ENCODE results near the gene RIMKLA.
A peak's percentile ranks its signal among the peaks of the same experiment; 100 is the strongest.

RIMKLA gene

GRCh38 chr1:42427240-42427639 lies 46.6 kb downstream of the RIMKLA start:
- no peak for DNase-seq (ENCODE audit: low spot score in 2 of 2)
- in situ Hi-C loops (cut with MboI; ENCODE audit: low sequenced_read_pairs) = no loop called here
- no peaks in the 10 kb centered on the region; the same call in 1 of the 2 replicates for H3K4me1 ChIP-seq

GRCh38 chr1:42429603-42430002 lies 49.0 kb downstream of the RIMKLA start:
- Histone ChIP-seq H3K36me3 (replicated peaks) (no peaks in the 10 kb centered on the region), H3K27me3 (ENCODE audit: low read depth) (no peaks in the 10 kb centered on the region), H3K4me3 (no peak overlapping the region), H3K9me3 (no peaks in the 10 kb centered on the region), H3K4me1 (no peaks in the 10 kb centered on the region)
- no peak for DNase-seq (ENCODE audit: low spot score in 2 of 2)
- in situ Hi-C loops (cut with MboI; ENCODE audit: low sequenced_read_pairs) = no loop called here

More at GRCh38 chr1:42427240-42427639, 46.6 kb downstream of the RIMKLA start:
- no peaks in the 10 kb centered on the region for H3K27me3 ChIP-seq (ENCODE audit: low read depth)
- no peaks in the 10 kb centered on the region for H3K9me3 ChIP-seq
- no peak overlapping the region for H3K4me3 ChIP-seq
- H3K36me3 ChIP-seq (replicated peaks) = no peaks in the 10 kb centered on the region

DNA sequence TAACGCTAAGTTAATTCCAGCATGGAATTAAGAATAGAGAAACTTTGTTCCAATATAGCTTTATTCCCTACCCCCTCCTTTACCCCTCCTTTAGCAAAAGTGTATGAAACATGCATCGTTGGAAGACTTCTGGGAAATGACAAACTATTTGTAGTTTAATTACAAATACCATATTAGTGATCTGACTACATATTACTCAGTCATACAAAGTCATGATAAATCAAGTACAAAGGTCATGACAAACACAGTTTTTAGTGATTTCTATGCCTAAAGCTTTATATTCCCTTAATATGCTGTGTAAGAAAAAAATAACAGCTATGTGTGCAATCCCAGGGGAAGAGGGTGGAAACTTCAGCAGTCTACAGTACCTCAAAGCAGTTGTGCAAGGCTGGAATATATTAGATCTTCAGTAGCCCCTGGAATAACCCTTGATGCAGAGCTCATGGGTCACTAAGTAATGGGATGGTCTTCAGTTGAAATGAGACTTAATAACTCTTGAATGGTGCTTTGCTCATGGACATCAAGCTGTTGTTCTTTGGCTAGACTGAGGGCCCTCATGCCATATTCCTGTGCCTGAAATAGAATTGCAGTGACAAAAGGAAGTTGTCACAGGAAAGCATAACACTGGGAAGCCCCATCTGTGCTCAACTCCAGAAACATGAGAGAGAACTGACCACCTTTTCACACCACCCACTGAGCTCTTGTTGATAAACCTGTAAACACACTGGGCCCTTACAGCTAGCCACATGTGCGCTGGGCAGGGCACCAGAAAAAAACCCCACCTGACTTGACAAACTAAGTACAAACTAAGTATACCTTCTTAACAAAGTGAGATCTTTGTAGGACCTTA lies 49.9 kb downstream of the RIMKLA start:
- in situ Hi-C loops (cut with MboI; ENCODE audit: low sequenced_read_pairs) = no loop called here

DNA sequence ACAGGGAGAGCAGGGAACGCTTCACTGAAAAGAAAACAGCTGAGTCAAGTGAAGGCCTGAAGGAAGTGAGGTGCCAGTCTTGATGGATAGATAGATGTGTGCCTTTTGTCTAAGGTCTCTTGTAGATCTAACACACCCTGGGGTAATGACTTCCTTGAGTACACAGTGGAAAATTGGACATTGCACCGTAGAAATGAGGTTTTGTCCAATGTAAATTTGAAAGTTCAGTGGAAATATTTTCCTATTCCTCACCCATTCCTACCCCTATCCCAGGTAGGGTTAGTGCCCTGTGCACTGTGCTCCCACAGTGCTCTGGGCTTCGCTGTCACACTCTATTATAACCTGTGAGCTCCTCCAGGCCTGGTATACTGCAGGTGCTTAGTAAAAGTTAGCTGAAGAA lies 50.9 kb downstream of the RIMKLA start:
- Histone ChIP-seq H3K27me3 (ENCODE audit: low read depth) (0 out of 2 replicates have a peak, but pooled peaks cover 3% of the 10 kb centered on the region), H3K4me1 (no peaks in the 10 kb centered on the region), H3K4me3 (no peak overlapping the region), H3K9me3 (no peaks in the 10 kb centered on the region), H3K36me3 (replicated peaks) (no peaks in the 10 kb centered on the region)
- no peak for DNase-seq (ENCODE audit: low spot score in 2 of 2)
- in situ Hi-C loops (cut with MboI; ENCODE audit: low sequenced_read_pairs) = no loop called here

More for the DNA sequence above, 49.9 kb downstream of the RIMKLA start:
- H3K9me3 ChIP-seq = no peaks in the 10 kb centered on the region
- no peaks in the 10 kb centered on the region for H3K36me3 ChIP-seq (replicated peaks)
- no peak for DNase-seq (ENCODE audit: low spot score in 2 of 2)
- H3K4me1 ChIP-seq = no peaks in the 10 kb centered on the region
- H3K27me3 ChIP-seq (ENCODE audit: low read depth) = no peaks in the 10 kb centered on the region
- no peak overlapping the region for H3K4me3 ChIP-seq

DNA sequence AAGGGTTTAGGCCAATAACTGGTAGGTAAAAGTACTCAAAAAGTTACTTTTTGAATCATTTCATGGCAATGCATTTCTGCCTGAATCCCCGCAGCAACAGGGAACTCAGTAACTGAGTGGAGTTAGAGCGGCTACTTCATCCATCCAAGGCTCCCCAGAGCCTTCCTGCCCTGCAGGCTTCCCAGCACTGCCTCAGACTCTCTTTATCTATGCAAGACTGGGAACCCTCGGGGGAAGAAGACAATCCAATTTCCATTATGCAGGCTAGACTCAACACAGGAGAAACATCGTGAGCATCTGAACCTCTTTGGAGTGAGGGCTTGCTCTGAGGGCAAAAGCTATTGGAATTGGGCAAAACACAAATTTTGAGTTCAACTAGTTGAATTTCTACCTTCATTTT lies 52.1 kb downstream of the RIMKLA start:
- H3K27me3 ChIP-seq (ENCODE audit: low read depth) = 0 out of 2 replicates have a peak, but pooled peaks cover 3% of the 10 kb centered on the region
- no peak for DNase-seq (ENCODE audit: low spot score in 2 of 2)
- H3K4me3 ChIP-seq = no peak overlapping the region
- no peaks in the 10 kb centered on the region for H3K9me3 ChIP-seq
- no peaks in the 10 kb centered on the region for H3K4me1 ChIP-seq
- in situ Hi-C loops (cut with MboI; ENCODE audit: low sequenced_read_pairs) = no loop called here
- no peaks in the 10 kb centered on the region for H3K36me3 ChIP-seq (replicated peaks)

DNA sequence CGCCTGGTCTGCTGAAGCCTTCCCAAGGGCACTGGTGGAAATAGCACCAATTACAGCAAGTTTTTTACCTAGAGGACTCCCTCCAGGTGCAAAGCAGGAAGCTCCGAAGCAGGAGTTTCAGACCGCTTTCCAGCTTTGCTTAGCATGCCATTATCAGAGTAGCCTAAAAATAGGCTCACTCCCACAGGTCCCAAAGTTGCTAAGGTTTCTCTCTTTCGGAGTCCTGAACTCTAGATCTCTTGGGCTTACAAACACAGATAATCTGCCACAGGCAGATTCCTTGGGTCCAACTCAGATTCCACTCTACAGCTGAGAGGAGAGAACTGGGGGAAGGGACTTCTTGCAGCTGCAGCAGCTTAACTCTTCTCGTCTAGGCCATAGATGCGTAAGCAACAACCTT lies 52.8 kb downstream of the RIMKLA start:
- in situ Hi-C loops (cut with MboI; ENCODE audit: low sequenced_read_pairs) = no loop called here
- Histone ChIP-seq H3K36me3 (replicated peaks) (no peaks in the 10 kb centered on the region), H3K27me3 (ENCODE audit: low read depth) (0 out of 2 replicates have a peak, but pooled peaks cover 3% of the 10 kb centered on the region), H3K4me1 (no peaks in the 10 kb centered on the region), H3K4me3 (no peak overlapping the region), H3K9me3 (no peaks in the 10 kb centered on the region)
- DNase-seq (ENCODE audit: low spot score in 2 of 2) = no peak

DNA sequence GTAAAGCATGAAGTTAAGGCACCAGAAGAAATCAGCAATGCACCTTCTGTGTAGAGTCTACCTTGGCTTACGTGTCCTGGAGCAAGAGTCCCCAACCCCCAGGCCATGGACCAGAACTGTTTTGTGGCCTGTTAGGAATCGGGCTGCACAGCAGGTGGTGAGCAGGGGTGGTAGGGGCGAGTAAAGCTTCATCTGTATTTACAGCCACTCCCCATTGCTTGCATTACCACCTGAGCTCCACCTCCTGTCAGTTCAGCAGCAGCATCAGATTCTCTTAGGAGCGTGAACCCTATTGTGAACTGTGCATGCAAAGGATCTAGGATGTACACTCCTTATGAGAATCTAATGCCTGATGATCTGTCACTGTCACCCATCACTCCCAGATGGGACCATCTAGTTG lies 53.7 kb downstream of the RIMKLA start:
- DNase-seq (ENCODE audit: low spot score in 2 of 2) = no peak
- Histone ChIP-seq H3K9me3 (no peaks in the 10 kb centered on the region), H3K27me3 (ENCODE audit: low read depth) (0 out of 2 replicates have a peak, but pooled peaks cover 3% of the 10 kb centered on the region), H3K4me3 (no peak overlapping the region), H3K4me1 (no peaks in the 10 kb centered on the region), H3K36me3 (replicated peaks) (no peaks in the 10 kb centered on the region)
- in situ Hi-C loops (cut with MboI; ENCODE audit: low sequenced_read_pairs) = no loop called here

DNA sequence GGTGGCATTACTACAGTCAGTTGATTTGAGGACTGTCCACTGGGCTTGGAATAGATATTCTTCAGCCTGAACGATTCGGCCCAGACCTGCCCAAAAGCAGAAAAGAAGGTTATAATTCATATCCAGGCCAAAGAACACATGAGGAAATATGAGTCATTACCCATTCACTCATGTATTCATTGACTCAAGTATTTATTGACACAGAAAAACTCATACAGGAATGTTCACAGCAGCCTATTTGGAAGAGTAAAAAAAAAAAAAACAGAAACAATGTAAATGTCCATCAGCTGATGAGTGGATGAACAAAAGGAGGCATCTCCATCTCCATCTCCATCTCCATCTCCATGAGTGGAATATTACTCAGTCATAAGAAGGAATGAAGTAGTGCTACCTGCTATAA lies 59.3 kb downstream of the RIMKLA start:
- H3K36me3 ChIP-seq (replicated peaks) = no peaks in the 10 kb centered on the region
- in situ Hi-C loops (cut with MboI; ENCODE audit: low sequenced_read_pairs) = no loop called here
- H3K27me3 ChIP-seq (ENCODE audit: low read depth) = 0 out of 2 replicates have a peak, but pooled peaks cover 3% of the 10 kb centered on the region
- DNase-seq (ENCODE audit: low spot score in 2 of 2) = no peak
- H3K9me3 ChIP-seq = no peaks in the 10 kb centered on the region
- no peaks in the 10 kb centered on the region for H3K4me1 ChIP-seq
- no peak overlapping the region for H3K4me3 ChIP-seq

GRCh38 chr1:42442662-42443061 lies 62.1 kb downstream of the RIMKLA start:
- no peak for DNase-seq (ENCODE audit: low spot score in 2 of 2)
- in situ Hi-C loops (cut with MboI; ENCODE audit: low sequenced_read_pairs) = no loop called here
- Histone ChIP-seq H3K4me1 (no peaks in the 10 kb centered on the region), H3K36me3 (replicated peaks) (no peaks in the 10 kb centered on the region), H3K9me3 (no peaks in the 10 kb centered on the region), H3K4me3 (no peak overlapping the region), H3K27me3 (ENCODE audit: low read depth) (peaks cover 2% of the 10 kb centered on the region; the same call in 1 of the 2 replicates)

- Histone ChIP-seq H3K4me1 (peaks cover 8% of the 10 kb centered on the region; the same call in 1 of the 2 replicates), H3K9me3 (no peaks in the 10 kb centered on the region), H3K4me3 (no peak overlapping the region), H3K27me3 (ENCODE audit: low read depth) (peaks cover 17% of the 10 kb centered on the region), H3K36me3 (replicated peaks) (no peaks in the 10 kb centered on the region)
- in situ Hi-C loops (cut with MboI; ENCODE audit: low sequenced_read_pairs) = no loop called here
- DNase-seq (ENCODE audit: low spot score in 2 of 2) = no peak
Measured at GRCh38 chr1:42449256-42449655, 68.7 kb downstream of the RIMKLA start.

DNA sequence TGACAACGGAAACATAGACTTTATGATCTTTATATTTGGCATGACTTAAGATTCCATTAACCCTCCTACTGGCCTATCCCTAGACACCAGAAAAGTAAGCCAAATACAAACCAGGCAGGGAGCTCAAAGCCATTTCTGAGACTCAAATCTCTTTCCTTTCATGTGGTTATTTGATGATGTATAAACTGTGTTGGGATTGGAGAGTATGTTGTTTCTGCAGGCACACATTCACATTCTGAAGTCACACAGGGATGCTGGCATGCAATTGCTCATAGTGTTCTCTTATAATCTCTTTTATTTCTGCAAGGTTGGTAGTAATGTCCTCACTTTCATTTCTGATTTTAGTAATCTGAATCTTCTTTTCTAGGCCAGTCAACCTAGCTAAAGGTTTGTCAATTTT lies 69.5 kb downstream of the RIMKLA start:
- Histone ChIP-seq H3K4me1 (peaks cover 8% of the 10 kb centered on the region; the same call in 1 of the 2 replicates), H3K27me3 (ENCODE audit: low read depth) (peaks cover 17% of the 10 kb centered on the region), H3K36me3 (replicated peaks) (no peaks in the 10 kb centered on the region), H3K4me3 (no peak overlapping the region), H3K9me3 (no peaks in the 10 kb centered on the region)
- DNase-seq (ENCODE audit: low spot score in 2 of 2) = no peak
- in situ Hi-C loops (cut with MboI; ENCODE audit: low sequenced_read_pairs) = no loop called here

DNA sequence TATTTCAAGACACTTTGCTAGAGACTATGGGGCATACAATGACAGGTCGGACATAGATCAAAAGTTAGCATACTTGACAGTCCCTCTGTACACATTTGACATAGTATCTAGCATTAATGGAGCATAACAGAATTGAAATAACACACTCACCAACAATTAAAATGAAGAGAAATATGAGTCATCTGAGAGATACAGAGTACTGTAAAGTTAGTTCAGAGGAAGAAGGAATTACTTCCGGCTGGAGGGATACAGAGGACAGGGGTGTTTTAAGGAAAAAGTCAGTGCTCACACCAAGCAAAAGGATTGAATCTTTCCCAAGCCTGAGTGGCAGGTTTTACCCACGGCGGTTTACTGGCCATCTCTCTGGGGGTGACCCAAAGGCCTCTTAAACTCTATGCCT lies 72.8 kb downstream of the RIMKLA start:
- H3K4me3 ChIP-seq = no peak overlapping the region
- in situ Hi-C loops (cut with MboI; ENCODE audit: low sequenced_read_pairs) = no loop called here
- H3K9me3 ChIP-seq = no peaks in the 10 kb centered on the region
- peaks cover 15% of the 10 kb centered on the region for H3K27me3 ChIP-seq (ENCODE audit: low read depth)
- peaks cover 16% of the 10 kb centered on the region; the same call in 1 of the 2 replicates for H3K4me1 ChIP-seq
- H3K36me3 ChIP-seq (replicated peaks) = peaks cover 6% of the 10 kb centered on the region; the same call in 1 of the 2 replicates
- DNase-seq (ENCODE audit: low spot score in 2 of 2) = no peak

DNA sequence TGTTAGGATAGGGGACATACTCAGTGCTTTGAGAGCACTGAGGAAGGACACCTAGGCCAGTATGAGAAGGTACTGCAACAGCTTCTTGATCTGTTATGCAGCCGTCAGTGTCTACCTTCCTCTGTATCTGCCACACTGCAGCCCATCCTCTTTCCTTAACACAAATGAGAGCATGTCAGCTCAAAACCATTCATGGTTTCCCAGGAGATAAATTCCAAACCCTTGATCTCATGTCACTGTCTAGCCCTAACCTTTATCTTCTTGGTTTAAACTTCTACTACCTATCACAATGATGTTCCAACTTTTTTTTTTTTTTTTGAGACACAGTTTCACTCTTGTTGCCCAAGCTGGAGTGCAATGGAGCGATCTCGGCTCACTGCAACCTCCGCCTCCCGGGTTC lies 73.8 kb downstream of the RIMKLA start:
- H3K4me3 ChIP-seq = no peak overlapping the region
- in situ Hi-C loops (cut with MboI; ENCODE audit: low sequenced_read_pairs) = no loop called here
- H3K36me3 ChIP-seq (replicated peaks) = peaks cover 12% of the 10 kb centered on the region
- no peaks in the 10 kb centered on the region for H3K9me3 ChIP-seq
- no peak for DNase-seq (ENCODE audit: low spot score in 2 of 2)
- peaks cover 15% of the 10 kb centered on the region for H3K27me3 ChIP-seq (ENCODE audit: low read depth)
- peaks cover 16% of the 10 kb centered on the region; the same call in 1 of the 2 replicates for H3K4me1 ChIP-seq

GRCh38 chr1:42456010-42456753 lies 75.6 kb downstream of the RIMKLA start, which contains the start of the genes PPCS and ZMYND12:
TSS of gene PPCS (plus strand) at chr1:42456543. CDS start at chr1:42456566, 23 bp downstream.
TSS of gene ZMYND12 (minus strand) at chr1:42456022. CDS start at chr1:42455997, 25 bp downstream.
- Histone ChIP-seq H3K27me3 (ENCODE audit: low read depth) (peaks cover 15% of the 10 kb centered on the region), H3K36me3 (replicated peaks) (peaks cover 17% of the 10 kb centered on the region), H3K9me3 (no peaks in the 10 kb centered on the region), H3K4me3 (peak within 1 kb of the TSS; percentile 71), H3K4me1 (peaks cover 16% of the 10 kb centered on the region; the same call in 1 of the 2 replicates)
- peak; percentile 63 to 87 for DNase-seq (ENCODE audit: low spot score in 2 of 2)
- in situ Hi-C loops (cut with MboI; ENCODE audit: low sequenced_read_pairs) = no loop called here
